MM.1S (cell line): ENCODE results near the gene KIRREL3.

Experiments used
- CTCF ChIP-seq: fragments of 300-600 bp; sonication (generic); IDR thresholded peaks from 2 replicates; pipeline ENCODE4 v1.5.1; 2016; ENCODE audit warnings: antibody characterized with exemption, low read length, mixed read lengths
- EZH2 ChIP-seq: fragments of 300-600 bp; sonication (generic); optimal IDR thresholded peaks from 2 replicates; pipeline ENCODE3; 2017; ENCODE audit warnings: low read depth, mild to moderate bottlenecking, antibody characterized with exemption, low read length, mixed read lengths
- EZH2phosphoT487 ChIP-seq: fragments of 300-600 bp; sonication (generic); IDR thresholded peaks from 2 replicates; pipeline ENCODE4 v1.6.1; 2018; ENCODE audit warnings: antibody characterized with exemption, low read length

DNA sequence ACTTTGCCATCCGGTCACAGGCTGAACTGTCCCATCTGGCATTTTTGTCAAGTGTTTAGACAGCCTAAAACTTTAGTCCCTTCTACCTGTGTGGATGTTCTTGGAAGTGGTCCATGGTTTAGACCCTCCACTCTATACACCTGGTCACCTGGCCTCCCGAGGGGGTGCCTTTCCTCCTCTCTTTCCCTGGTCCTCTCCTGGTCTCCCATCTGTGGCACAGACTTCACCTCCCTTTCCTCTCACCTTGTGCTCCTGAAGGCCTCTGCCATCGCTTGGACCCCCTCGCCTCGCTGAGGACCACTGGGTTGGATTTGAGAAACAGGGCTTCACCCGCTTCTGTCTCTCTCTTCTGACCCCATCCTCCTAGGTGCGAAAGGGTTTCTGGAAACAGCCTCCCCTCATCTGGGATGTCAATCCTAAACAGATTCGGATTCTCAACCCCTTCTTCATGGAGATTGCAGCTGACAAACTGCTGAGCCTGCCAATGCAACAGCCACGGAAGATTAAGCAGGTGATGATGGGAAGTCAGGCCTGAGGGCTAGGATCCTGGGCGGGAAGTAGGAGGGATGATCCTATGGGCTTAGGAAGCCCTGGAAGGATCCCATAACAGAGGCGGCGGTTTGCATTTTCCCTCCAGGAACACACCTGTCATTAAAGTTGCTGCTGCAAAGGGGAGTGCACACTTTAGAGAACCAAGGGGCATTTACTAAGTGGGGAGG is 591.5 kb downstream of the KIRREL3 start:
- TF ChIP-seq CTCF (no peak), EZH2 (no peak), EZH2phosphoT487 (no peak)
